ENCODE data around the gene MANBA.
A peak's percentile ranks its signal among the peaks of the same experiment; 100 is the strongest.

The MANBA gene

GRCh38 chr4:102687982-102688433 is 72.8 kb downstream of the MANBA start:
- no peak overlapping the region for H3K4me3 ChIP-seq (ENCODE audit: low read depth, low read length)
- in situ Hi-C loops (cut with HindIII; ENCODE audit: low sequenced_read_pairs), result no loop called here
- TF ChIP-seq, protein P1, sequence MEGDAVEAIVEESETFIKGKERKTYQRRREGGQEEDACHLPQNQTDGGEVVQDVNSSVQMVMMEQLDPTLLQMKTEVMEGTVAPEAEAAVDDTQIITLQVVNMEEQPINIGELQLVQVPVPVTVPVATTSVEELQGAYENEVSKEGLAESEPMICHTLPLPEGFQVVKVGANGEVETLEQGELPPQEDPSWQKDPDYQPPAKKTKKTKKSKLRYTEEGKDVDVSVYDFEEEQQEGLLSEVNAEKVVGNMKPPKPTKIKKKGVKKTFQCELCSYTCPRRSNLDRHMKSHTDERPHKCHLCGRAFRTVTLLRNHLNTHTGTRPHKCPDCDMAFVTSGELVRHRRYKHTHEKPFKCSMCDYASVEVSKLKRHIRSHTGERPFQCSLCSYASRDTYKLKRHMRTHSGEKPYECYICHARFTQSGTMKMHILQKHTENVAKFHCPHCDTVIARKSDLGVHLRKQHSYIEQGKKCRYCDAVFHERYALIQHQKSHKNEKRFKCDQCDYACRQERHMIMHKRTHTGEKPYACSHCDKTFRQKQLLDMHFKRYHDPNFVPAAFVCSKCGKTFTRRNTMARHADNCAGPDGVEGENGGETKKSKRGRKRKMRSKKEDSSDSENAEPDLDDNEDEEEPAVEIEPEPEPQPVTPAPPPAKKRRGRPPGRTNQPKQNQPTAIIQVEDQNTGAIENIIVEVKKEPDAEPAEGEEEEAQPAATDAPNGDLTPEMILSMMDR (IDR thresholded peaks at IDR 0.05; ENCODE audit: low read depth, low read length), result no peak
- DNase-seq (ENCODE audit: low read depth, low spot score), result no peak

DNA sequence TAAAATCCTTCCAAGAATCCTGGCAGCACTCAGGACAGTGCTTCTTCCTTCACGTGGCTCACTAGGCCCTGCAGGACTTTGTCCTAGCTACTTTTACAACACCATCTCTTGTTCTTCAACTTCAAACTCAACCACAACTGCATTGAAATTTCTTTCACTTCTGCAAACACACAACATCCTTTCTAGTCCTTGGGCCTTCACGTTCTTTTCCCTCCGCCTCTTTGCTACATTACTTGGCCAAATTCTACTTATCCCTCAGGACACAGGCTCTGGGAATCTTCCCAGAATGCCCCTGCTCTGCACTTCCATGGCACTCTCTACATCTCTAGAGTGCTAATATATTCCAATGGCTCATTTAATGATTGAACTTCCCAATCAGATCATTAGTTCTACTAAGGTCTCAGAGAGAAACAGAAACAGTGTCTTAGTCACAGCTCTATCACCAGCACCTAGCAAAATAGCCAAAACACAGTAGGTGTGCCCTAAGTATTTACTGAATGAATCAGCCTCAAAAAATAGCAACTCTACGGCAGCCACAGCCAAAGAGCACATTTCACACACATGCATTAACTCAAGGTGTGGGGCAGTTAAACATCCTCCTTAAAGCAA is 73.3 kb downstream of the MANBA start:
- no peak overlapping the region for H3K4me3 ChIP-seq (ENCODE audit: low read depth, low read length)
- peak; percentile 53 for DNase-seq (ENCODE audit: low read depth, low spot score)
- in situ Hi-C loops (cut with HindIII; ENCODE audit: low sequenced_read_pairs), result no loop called here
- TF ChIP-seq, protein P1 (IDR thresholded peaks at IDR 0.05; ENCODE audit: low read depth, low read length), result no peak

GRCh38 chr4:102685768-102686167 is 75.0 kb downstream of the MANBA start:
- H3K4me3 ChIP-seq (ENCODE audit: low read depth, low read length), result no peak overlapping the region
- in situ Hi-C loops (cut with HindIII; ENCODE audit: low sequenced_read_pairs), result no loop called here
- TF ChIP-seq, protein P1 (IDR thresholded peaks at IDR 0.05; ENCODE audit: low read depth, low read length), result no peak
- DNase-seq (ENCODE audit: low read depth, low spot score), result no peak

GRCh38 chr4:102684610-102685052 is 76.1 kb downstream of the MANBA start:
- no peak overlapping the region for H3K4me3 ChIP-seq (ENCODE audit: low read depth, low read length)
- in situ Hi-C loops (cut with HindIII; ENCODE audit: low sequenced_read_pairs), result no loop called here
- DNase-seq (ENCODE audit: low read depth, low spot score), result peak; percentile 30
- TF ChIP-seq, protein P1 (IDR thresholded peaks at IDR 0.05; ENCODE audit: low read depth, low read length), result no peak

DNA sequence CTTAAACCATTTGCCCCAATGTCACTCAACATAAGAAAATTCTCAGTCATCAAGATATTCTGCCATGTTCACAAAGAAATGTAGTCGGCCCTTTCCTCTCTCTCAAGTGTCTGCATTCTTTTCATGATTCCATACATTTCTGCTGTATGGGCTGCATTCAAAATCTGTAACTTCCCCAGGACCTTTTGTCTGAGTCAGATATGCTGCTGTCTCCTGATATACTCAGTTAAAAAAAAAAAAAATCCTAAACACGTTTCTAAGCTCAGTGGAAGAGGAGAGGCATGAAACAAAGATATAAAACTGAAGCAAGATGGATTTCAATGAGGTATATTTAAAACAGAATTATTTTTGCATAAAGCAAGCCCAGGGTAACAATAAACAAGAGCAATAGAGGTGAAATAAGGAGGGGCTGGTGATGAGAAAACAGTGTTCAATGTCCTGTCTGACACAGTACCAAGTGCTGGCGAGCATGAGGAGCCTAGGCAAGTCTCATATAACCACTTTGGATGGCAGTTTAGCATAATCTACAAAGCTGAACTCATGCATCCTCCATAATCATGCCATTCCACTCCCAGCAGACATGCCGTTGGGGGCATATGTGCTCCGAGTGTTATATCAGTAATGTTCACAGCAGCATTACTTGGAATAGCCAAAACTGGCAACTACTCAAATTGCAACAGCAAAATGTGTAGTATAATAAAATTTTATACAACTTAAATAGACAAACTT is 76.7 kb downstream of the MANBA start:
- TF ChIP-seq, protein P1 (IDR thresholded peaks at IDR 0.05; ENCODE audit: low read depth, low read length), result no peak
- in situ Hi-C loops (cut with HindIII; ENCODE audit: low sequenced_read_pairs), result no loop called here
- no peak overlapping the region for H3K4me3 ChIP-seq (ENCODE audit: low read depth, low read length)
- no peak for DNase-seq (ENCODE audit: low read depth, low spot score)

DNA sequence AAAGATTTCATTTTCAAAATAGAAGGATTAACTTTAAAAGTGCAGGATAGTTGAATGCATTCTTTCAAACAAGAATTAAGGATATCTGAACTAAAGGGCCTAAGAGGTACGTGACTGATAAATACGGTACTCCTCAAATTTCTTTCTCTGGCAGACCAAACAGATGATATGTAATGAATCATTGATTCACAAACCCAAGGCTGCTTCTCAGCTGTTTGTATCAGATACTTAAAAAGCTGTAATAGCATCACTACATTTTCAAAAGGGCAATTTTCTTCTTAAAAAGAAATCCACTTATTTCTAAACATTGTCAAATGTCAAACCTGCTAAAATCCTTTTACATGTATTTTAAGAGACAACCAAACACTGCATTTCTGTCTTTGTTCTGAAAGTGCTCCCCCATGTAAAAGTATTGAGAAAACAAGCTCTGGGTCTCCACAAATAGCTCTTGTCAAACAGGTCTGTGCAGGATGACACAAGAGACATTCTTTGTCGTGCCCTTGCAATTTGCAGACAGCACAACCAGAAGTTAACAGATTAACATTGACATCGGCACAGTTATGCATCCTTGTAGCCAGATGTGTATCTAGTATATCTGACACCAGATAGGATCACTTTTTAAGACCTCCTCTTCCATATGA is 82.0 kb downstream of the MANBA start:
- no peak overlapping the region for H3K4me3 ChIP-seq (ENCODE audit: low read depth, low read length)
- DNase-seq (ENCODE audit: low read depth, low spot score), result no peak
- in situ Hi-C loops (cut with HindIII; ENCODE audit: low sequenced_read_pairs), result no loop called here
- TF ChIP-seq, protein P1 (IDR thresholded peaks at IDR 0.05; ENCODE audit: low read depth, low read length), result no peak
